SJCRH30 (cell line): Measurements from ENCODE around the gene FRMD8. TPM values are rescaled to one million over a fixed set of nuclear protein-coding genes. Genes with fewer than 3 reads are reported as not detected.
"Not testable (repeated sequence)": the region's sequence is repeated elsewhere in the genome, so short reads cannot be mapped to it uniquely, and the experiment has no call there.

Experiments
- DNase-seq, 2 experiments: peaks; one replicate each; pipeline ENCODE4 v3.0.0-alpha.2; 2015 to 2020
- H3K27ac ChIP-seq: fragments of 250-450 bp; sonication (Bioruptor Pico); 2 replicates; pipeline ENCODE4 v1.5.1; 2020; ENCODE audit warnings: mild to moderate bottlenecking, moderate library complexity
- H3K27me3 ChIP-seq: fragments of 250-450 bp; sonication (Bioruptor Pico); 2 replicates; pipeline ENCODE4 v1.5.1; 2020; ENCODE audit warnings: mild to moderate bottlenecking, moderate library complexity
- H3K36me3 ChIP-seq: fragments of 250-450 bp; sonication (Bioruptor Pico); 2 replicates; pipeline ENCODE4 v1.5.1; 2020; ENCODE audit warnings: mild to moderate bottlenecking, moderate library complexity
- H3K4me1 ChIP-seq: fragments of 250-450 bp; sonication (Bioruptor Pico); 2 replicates; pipeline ENCODE4 v1.5.1; 2020; ENCODE audit warnings: mild to moderate bottlenecking, moderate library complexity
- H3K4me3 ChIP-seq: fragments of 250-450 bp; sonication (Bioruptor Pico); 2 replicates; pipeline ENCODE4 v1.5.1; 2020; ENCODE audit warnings: mild to moderate bottlenecking, moderate library complexity
- H3K9me3 ChIP-seq: fragments of 250-450 bp; sonication (Bioruptor Pico); replicated peaks from 2 replicates; pipeline ENCODE4 v1.5.1; 2020; ENCODE audit warnings: mild to moderate bottlenecking, moderate library complexity
- total RNA-seq: library from RNA; depleted of rRNA; stranded (reverse); fragments of >200 nt; shearing (Covaris generic); gene quantifications from 2 replicates; pipeline ENCODE4 v1.2.3, GENCODE V29; 2014

Gene FRMD8
- total RNA-seq, 1 experiment from 2014 or later = 21.0 TPM

- no peak for DNase-seq
- Histone ChIP-seq H3K9me3 (no peaks in the 10 kb centered on the region), H3K4me1 (peaks cover 15% of the 10 kb centered on the region), H3K4me3 (no peak overlapping the region), H3K27me3 (no peaks in the 10 kb centered on the region), H3K27ac (no peak overlapping the region), H3K36me3 (peaks cover 12% of the 10 kb centered on the region)
These were observed 24.7 kb downstream of the FRMD8 start for GRCh38 chr11:65410936-65411680.

- Histone ChIP-seq H3K27me3 (no peaks in the 10 kb centered on the region), H3K4me3 (no peak overlapping the region), H3K4me1 (peaks cover 20% of the 10 kb centered on the region), H3K27ac (no peak overlapping the region), H3K9me3 (no peaks in the 10 kb centered on the region), H3K36me3 (peaks cover 8% of the 10 kb centered on the region)
- no peak for DNase-seq
These were observed 25.2 kb downstream of the FRMD8 start for GRCh38 chr11:65411681-65412070.

- DNase-seq = peak; percentile 42 to 58
- H3K4me1 ChIP-seq = peaks cover 28% of the 10 kb centered on the region
- H3K27me3 ChIP-seq = no peaks in the 10 kb centered on the region
- H3K27ac ChIP-seq = peak overlapping the region; percentile 54
- no peak overlapping the region for H3K4me3 ChIP-seq
- no peaks in the 10 kb centered on the region for H3K9me3 ChIP-seq
- peaks cover under 1% of the 10 kb centered on the region for H3K36me3 ChIP-seq
These were observed 26.0 kb downstream of the FRMD8 start for GRCh38 chr11:65412271-65413076.

GRCh38 chr11:65413077-65413664 is 26.7 kb downstream of the FRMD8 start:
- H3K27ac ChIP-seq, H3K4me3 ChIP-seq, DNase-seq, H3K9me3 ChIP-seq, H3K36me3 ChIP-seq, H3K27me3 ChIP-seq: not testable (repeated sequence)
- H3K4me1 ChIP-seq = peaks cover 34% of the 10 kb centered on the region

- Histone ChIP-seq H3K27ac (no peak overlapping the region), H3K9me3 (no peaks in the 10 kb centered on the region), H3K36me3 (no peaks in the 10 kb centered on the region), H3K4me3 (no peak overlapping the region), H3K4me1 (peaks cover 44% of the 10 kb centered on the region), H3K27me3 (no peaks in the 10 kb centered on the region)
- DNase-seq = no peak
These were observed 28.5 kb downstream of the FRMD8 start for GRCh38 chr11:65414776-65415498.

GRCh38 chr11:65415499-65416340 is 29.3 kb downstream of the FRMD8 start:
- H3K27ac ChIP-seq = no peak overlapping the region
- no peak for DNase-seq
- H3K36me3 ChIP-seq = no peaks in the 10 kb centered on the region
- no peaks in the 10 kb centered on the region for H3K27me3 ChIP-seq
- no peaks in the 10 kb centered on the region for H3K9me3 ChIP-seq
- peaks cover 52% of the 10 kb centered on the region for H3K4me1 ChIP-seq
- H3K4me3 ChIP-seq = no peak overlapping the region

- Histone ChIP-seq H3K36me3 (no peaks in the 10 kb centered on the region), H3K4me3 (no peak overlapping the region), H3K9me3 (no peaks in the 10 kb centered on the region), H3K27me3 (no peaks in the 10 kb centered on the region), H3K27ac (no peak overlapping the region), H3K4me1 (peaks cover 54% of the 10 kb centered on the region)
- peak; percentile 82 to 86 for DNase-seq
These were observed 29.9 kb downstream of the FRMD8 start for GRCh38 chr11:65416341-65416824.

- Histone ChIP-seq H3K36me3 (no peaks in the 10 kb centered on the region), H3K27me3 (no peaks in the 10 kb centered on the region), H3K4me1 (peaks cover 54% of the 10 kb centered on the region), H3K9me3 (no peaks in the 10 kb centered on the region), H3K27ac (no peak overlapping the region), H3K4me3 (no peak overlapping the region)
- no peak for DNase-seq
These were observed 30.6 kb downstream of the FRMD8 start for GRCh38 chr11:65416841-65417701.

GRCh38 chr11:65417702-65418430 is 31.4 kb downstream of the FRMD8 start:
- DNase-seq = peak in 1 of 2 experiments; percentile 54
- Histone ChIP-seq H3K4me3 (no peak overlapping the region), H3K9me3 (no peaks in the 10 kb centered on the region), H3K4me1 (peaks cover 49% of the 10 kb centered on the region), H3K36me3 (no peaks in the 10 kb centered on the region), H3K27ac (peak overlapping the region; percentile 98), H3K27me3 (no peaks in the 10 kb centered on the region)

GRCh38 chr11:65418431-65418680 is 31.9 kb downstream of the FRMD8 start:
- no peaks in the 10 kb centered on the region for H3K27me3 ChIP-seq
- peaks cover 49% of the 10 kb centered on the region for H3K4me1 ChIP-seq
- peak overlapping the region; percentile 98 for H3K27ac ChIP-seq
- no peaks in the 10 kb centered on the region for H3K9me3 ChIP-seq
- peak in 1 of 2 experiments; percentile 45 for DNase-seq
- H3K36me3 ChIP-seq = no peaks in the 10 kb centered on the region
- H3K4me3 ChIP-seq = peak overlapping the region; percentile 44

GRCh38 chr11:65418681-65419459 is 32.4 kb downstream of the FRMD8 start:
- H3K9me3 ChIP-seq = no peaks in the 10 kb centered on the region
- peaks cover 49% of the 10 kb centered on the region for H3K4me1 ChIP-seq
- peak overlapping the region; percentile 44 for H3K4me3 ChIP-seq
- no peaks in the 10 kb centered on the region for H3K27me3 ChIP-seq
- H3K36me3 ChIP-seq = no peaks in the 10 kb centered on the region
- DNase-seq = peak; percentile 96 to 97
- peak overlapping the region; percentile 98 for H3K27ac ChIP-seq

GRCh38 chr11:65419460-65419771 is 33.0 kb downstream of the FRMD8 start:
- peak overlapping the region; percentile 44 for H3K4me3 ChIP-seq
- no peaks in the 10 kb centered on the region for H3K9me3 ChIP-seq
- peaks cover 49% of the 10 kb centered on the region for H3K4me1 ChIP-seq
- DNase-seq = no peak
- H3K27me3 ChIP-seq = no peaks in the 10 kb centered on the region
- no peaks in the 10 kb centered on the region for H3K36me3 ChIP-seq
- H3K27ac ChIP-seq = peak overlapping the region; percentile 98
